GM21717 (cell line): ENCODE data around the gene OR1E2.
"Not testable (repeated sequence)": the region's sequence is repeated elsewhere in the genome, so short reads cannot be mapped to it uniquely, and the experiment has no call there.

ENCODE experiments used
- ATAC-seq: cut with Tn5 transposase; IDR thresholded peaks from one replicate; pipeline ENCODE4 v1.9.1; 2021; ENCODE audit warnings: mild to moderate bottlenecking, moderate library complexity; ENCODE audit not compliant: unreplicated experiment

OR1E2 gene

GRCh38 chr17:3433741-3434140 is at the start of gene OR1E2:
Gene OR1E2, minus strand, starts transcription at chr17:3433841. Its CDS starts 0 bp downstream, at chr17:3433841.
- no peak for ATAC-seq

GRCh38 chr17:3482852-3483251 is 49.2 kb upstream of the OR1E2 start:
- no peak for ATAC-seq

GRCh38 chr17:3479988-3480387 is 46.3 kb upstream of the OR1E2 start:
- ATAC-seq, result no peak

- no peak for ATAC-seq
Measured at GRCh38 chr17:3475812-3476610, 42.4 kb upstream of the OR1E2 start, which contains the start of gene ASPA. Gene ASPA, plus strand, starts transcription at chr17:3475997. Its CDS starts 163 bp downstream, at chr17:3476160.

GRCh38 chr17:3475251-3475685 is 41.6 kb upstream of the OR1E2 start:
- ATAC-seq, result no peak

- ATAC-seq, result no peak
Measured at GRCh38 chr17:3474212-3474611, 40.6 kb upstream of the OR1E2 start.

- ATAC-seq, result no peak
Measured at GRCh38 chr17:3472137-3472536, 38.5 kb upstream of the OR1E2 start.

GRCh38 chr17:3471599-3471998 is 38.0 kb upstream of the OR1E2 start, which contains the start of gene SPATA22:
Gene SPATA22, minus strand, starts transcription at chr17:3471819. Its CDS starts 2,494 bp downstream, at chr17:3469325.
- no peak for ATAC-seq

- no peak for ATAC-seq
Measured at GRCh38 chr17:3469529-3469928, 35.9 kb upstream of the OR1E2 start.

GRCh38 chr17:3466355-3466754 is 32.7 kb upstream of the OR1E2 start:
- not testable (repeated sequence) for ATAC-seq

GRCh38 chr17:3448059-3448665 is 14.5 kb upstream of the OR1E2 start:
- no peak for ATAC-seq

GRCh38 chr17:3447625-3448024 is 14.0 kb upstream of the OR1E2 start:
- no peak for ATAC-seq

GRCh38 chr17:3440451-3440850 is 6.8 kb upstream of the OR1E2 start:
- ATAC-seq, result no peak

- no peak for ATAC-seq
Measured at GRCh38 chr17:3438368-3438767, 4.7 kb upstream of the OR1E2 start.

GRCh38 chr17:3433215-3433614 is 426 bp downstream of the OR1E2 start:
- ATAC-seq, result not testable (repeated sequence)

- no peak for ATAC-seq
Measured at GRCh38 chr17:3418222-3418621, 15.4 kb downstream of the OR1E2 start.

- no peak for ATAC-seq
Measured at GRCh38 chr17:3415610-3416009, 18.0 kb downstream of the OR1E2 start.

- not testable (repeated sequence) for ATAC-seq
Measured at GRCh38 chr17:3412216-3412615, 21.4 kb downstream of the OR1E2 start.

GRCh38 chr17:3411070-3411469 is 22.6 kb downstream of the OR1E2 start, which contains the start of gene OR3A3:
Gene OR3A3, plus strand, starts transcription at chr17:3411370.
- ATAC-seq, result no peak

- ATAC-seq, result not testable (repeated sequence)
Measured at GRCh38 chr17:3403856-3404255, 29.8 kb downstream of the OR1E2 start.

- ATAC-seq, result no peak
Measured at GRCh38 chr17:3401786-3402185, 31.9 kb downstream of the OR1E2 start.

- no peak for ATAC-seq
Measured at GRCh38 chr17:3400055-3400454, 33.6 kb downstream of the OR1E2 start.
